ENCODE data around the gene MICU1.

MICU1 gene

DNA sequence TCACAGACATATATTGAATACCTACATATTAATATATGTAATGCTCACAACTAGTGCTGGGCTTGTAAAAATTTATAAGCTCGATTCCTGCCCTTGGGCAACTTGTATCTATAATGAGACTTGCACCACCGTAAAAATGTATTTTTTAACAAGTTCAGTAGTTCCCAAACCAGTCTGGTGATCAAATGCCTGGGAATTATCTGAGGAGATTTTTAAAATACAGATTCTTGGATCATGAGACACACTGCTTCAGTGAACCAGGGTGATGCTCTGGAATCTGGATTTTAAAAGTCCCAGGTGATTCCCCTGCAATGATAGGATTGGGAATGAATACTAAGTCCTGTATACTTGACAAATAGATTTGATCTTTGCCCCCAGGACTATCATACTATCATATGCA, 4.3 kb upstream of the MICU1 start:
- no peak for DNase-seq

DNA sequence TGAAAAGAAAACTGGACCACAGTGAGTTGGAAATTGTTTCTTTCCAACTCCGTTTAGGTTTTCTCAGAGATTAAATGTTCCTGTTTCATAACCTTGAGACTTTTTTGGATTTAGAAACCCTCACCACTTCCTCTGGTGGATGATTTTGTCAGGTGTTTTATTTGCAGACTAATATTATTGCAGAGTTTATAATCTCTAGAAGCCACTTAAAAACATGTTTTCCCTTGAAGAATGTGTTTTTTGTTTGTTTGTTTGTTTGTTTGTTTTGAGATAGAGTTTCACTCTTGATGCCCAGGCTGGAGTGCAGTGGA, 520 bp upstream of the MICU1 start:
- no peak for DNase-seq

DNA sequence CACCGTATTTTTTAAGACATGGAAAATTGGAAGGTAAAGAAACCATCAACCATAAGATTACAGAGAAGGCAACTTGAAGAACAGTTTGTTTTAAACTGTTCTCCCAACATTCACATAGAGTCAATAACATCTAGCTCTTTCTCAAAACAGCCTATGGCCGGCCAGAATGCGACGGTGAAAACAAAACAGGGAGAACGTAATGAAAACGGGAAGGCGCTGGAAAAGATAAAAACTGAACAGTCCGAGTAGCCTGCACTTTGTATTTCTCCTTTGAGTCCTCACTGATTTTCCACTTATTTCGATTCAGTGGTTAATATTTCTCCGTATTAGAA, 637 bp downstream of the MICU1 start:
- DNase-seq: no peak

DNA sequence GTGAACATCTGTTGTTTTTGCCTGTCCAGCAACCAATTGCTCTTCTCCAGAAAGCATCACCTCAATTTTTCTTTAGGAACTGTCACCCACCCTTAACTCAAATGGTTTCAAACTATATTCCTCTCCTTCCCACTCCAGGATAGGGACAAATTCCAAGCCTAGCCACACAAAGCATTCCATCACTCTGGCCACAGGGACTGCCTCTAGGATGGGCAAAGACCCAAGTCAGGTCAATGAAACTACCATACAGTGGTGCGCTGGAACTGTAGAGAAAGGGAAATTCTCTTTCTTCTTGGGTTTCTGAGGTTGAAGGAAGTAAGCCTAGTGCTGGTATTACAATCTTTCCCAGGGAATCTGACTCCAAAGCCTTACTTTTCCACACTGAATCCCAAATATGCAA, 3.6 kb downstream of the MICU1 start:
- no peak for DNase-seq

DNA sequence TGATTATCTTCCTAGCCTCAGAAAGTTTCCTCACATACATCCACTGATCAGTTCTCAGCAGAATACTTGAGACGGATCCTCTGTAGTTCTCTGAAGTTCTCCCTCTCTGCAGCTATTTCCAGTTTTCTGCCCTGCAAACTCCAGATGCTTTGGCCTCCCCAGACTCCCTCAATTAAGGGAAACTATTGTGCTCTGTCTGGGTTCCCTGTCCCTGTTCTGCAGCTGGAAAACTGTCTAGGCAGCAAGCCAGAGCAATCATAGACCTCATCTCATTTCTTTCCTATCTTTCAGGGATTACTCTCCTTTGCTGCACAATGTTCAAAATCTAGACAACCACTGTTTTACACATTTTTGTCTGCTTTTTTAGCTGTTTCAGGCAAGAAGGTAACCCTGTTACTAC, 9.2 kb downstream of the MICU1 start:
- no peak for DNase-seq

DNA sequence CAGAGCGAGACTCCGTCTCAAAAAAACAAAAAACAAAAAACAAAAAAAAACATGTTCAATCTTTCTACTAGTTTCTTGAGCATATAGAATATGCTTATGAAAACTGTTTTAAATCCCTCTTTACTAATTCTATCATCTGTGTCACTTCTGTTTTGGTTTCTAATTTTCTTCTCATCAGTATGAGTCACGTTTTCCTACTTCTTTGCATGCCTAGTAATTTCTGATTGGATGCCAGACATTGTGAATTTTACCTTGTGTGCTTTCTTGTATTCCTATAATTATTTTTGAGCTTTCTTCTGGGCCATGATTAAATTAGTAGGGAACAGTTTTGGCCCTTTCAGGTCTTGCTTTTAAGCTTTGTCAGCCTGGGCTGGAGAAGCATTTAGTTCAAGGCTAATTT, 9.9 kb downstream of the MICU1 start:
- no peak for DNase-seq

DNA sequence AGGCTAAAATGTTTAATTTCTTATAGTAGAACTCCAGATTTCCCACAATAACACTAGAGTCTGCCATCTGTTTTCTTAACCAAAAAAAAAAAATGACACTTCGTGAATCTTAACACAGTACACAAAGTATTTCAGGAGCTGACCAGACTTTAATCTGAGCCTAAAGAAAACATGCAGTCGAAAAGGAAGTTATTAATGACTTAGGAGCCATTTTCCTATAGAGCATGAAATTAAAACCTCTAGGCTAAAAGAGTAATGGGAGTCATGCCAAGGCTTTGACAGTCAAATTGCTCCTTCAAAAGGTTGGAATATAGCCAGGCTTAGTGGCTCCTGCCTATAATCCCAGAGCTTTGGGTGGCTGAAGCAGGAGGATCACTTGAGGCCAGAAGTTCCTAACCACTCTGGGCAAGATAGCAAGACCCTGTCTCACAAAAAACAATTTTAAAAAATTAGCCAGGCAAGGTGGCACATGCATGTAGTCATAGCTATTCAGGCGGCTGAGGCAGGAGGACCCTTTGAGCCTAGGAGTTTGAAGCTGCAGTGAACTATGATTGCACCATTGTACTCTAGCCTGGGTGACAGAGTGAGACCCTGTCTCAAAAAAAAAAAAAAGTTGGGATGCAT, 13.6 kb downstream of the MICU1 start:
- no peak for DNase-seq

DNA sequence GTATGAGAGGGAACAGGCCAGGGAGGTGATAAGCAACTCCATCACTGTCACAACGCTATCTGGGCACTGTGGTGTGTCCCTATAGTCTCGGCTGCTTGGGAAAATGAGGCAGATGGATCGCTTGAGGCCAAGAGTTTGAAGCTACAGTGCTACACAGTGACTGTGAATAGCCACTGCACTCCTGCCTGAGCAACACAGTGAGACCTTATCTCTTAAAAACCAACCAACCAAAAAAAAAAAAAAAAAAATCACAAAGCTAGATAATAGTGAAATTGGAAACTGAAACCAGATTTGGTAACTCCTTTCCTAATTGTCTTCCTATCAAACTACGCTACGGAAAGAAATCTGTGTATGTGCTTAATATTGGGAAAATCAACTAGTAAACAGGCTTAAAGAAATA, 14.1 kb downstream of the MICU1 start:
- no peak for DNase-seq

DNA sequence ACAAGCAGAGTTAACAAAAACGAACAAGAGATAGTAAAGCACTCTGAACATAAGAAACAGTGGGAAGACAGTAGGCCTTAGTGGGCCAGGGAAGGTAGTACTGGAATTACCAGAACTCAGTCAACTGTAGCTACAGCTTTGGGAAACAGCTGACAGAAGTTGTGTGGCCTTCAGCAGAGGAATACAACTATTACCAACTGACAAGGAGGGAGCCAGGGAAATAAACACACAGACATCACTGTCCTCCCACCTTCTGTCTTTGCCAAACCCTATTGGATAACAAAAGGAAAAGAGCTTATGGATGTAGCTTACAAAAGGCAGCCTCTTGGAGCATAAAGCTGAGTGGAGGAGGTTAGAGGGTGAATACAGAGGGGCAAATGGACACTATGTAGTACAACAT, 15.4 kb downstream of the MICU1 start:
- DNase-seq: no peak

DNA sequence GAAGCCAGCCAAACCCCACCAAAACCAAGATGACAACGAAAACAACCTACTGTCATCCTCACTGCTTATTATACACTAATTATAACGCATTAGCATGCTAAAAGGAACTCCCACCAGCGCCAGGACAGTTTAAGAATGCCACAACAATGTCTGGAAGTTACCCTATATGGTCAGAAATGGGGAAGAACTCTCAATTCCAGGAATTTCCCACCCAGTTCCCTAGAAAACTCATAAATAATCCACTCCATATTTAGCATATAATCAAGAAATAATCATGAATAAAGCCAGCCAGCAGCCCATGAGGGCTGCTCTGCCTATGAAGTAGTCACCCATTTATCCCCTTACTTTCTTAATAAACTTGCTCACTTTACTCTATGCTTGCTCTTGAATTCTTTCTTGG, 20.8 kb downstream of the MICU1 start:
- DNase-seq: no peak

DNA sequence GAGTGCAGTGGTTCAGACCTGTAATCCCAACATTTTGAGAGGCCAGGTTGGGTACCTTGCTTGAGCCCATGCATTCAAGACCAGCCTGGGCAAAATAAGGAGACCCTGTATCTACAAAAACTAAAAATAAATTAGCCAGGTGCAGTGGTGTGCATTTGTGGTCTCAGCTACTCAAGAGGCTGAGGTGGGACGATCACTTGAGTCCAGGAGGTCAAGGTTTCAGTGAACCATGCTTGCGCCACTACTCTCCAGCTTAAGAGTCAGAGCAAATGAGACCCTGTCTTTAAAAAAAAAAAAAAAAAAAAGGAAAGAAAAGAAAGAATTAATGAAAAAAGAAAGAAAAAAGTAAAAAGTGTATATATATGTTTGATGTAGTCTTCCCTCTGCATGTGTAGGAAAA, 24.7 kb downstream of the MICU1 start:
- DNase-seq: no peak

DNA sequence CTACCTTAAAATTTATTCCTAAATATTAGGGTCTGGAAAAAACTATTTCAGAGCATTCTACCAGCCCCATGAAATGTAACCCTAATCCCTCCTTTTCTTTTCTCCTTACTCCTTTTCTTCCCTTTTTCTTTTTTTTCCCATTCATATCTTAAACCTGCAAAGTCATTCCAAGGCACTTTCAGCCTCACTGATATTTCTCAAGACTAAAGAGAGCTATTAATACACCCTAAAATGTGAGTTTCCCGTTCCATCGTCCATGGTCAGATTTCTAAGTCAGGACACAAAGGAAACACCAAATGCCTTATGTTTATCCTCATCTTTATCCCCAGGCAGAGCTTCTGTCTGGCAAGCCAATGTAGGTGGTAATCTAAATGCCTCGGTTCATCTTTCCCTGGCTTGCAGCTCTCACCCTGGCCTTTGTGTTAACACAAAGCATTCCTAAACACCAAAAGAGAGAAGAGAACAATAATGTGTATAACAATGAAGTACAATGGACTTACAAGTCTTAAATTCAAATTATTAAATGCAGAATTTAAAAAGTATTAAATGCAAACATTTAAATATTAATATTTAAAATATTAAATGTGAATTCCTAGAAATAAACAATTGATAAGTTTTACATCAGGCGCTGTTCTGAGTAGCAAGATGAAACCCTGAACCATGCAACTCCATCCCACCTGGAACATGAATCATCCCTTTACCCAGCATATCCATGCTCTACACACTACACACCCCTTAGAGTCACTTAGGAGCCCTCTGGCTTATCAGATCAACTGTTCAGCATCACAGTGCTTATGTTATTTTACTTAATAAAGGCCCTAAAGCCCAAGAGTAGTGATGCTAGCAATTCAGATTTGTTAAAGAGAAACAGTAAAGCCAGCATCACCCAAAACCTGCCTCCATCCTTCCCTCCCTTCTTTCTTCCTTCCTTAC, 26.8 kb downstream of the MICU1 start:
- DNase-seq: no peak

DNA sequence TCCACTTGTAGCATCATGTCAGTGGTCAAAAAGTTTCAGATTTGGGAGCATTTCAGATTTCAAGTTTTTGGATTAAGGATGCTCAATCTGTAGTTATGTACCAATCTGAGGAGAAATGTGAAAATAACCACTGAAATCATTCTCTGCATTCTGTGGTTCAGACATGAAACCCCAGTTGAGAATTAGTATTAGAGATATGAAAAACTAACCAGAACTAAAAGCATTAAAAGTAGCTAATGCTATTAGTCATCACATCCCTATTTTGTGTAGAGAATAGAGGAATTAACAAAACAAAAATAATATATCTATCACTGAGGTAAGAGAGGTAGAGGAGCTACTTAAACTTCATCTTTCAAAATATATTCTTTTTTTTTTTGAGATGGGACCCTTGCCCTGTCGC, 28.0 kb downstream of the MICU1 start:
- DNase-seq: no peak

DNA sequence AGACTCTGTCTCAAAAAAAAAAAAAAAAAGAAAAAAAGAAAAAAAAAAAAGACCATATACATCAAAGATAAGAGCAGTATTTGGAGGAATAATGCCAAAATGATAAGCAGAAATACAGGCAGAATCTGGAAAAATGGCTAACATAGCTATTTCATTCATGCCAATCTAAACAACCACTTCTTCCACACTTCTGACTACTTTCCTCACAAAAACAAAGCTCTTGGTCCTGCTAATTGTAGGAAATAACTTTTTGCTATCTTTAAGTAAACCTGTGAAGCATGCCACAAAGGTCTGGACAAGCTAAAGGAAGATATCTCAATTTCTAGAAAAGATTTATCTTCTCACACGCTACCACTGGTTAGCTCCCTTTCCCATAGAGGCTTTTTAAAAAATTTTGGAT, 30.4 kb downstream of the MICU1 start:
- no peak for DNase-seq

DNA sequence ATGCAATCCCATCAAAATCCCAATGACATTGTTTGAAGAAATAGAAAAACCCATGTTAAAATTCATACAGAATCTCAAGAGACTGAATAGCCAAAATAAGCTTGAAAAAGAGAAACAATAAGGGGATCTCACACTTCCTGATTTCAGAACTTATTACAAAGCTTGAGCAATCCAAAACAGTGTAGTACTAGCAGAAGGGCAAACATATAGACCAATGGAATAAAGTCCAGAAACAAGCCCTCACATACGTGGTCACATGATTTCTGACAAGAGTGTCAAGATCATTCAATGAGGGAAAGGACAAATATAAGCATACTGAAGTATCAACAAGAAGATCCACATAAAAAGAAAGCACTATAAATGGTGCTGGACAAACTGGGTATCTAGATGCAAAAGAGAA, 31.9 kb downstream of the MICU1 start:
- DNase-seq: no peak

DNA sequence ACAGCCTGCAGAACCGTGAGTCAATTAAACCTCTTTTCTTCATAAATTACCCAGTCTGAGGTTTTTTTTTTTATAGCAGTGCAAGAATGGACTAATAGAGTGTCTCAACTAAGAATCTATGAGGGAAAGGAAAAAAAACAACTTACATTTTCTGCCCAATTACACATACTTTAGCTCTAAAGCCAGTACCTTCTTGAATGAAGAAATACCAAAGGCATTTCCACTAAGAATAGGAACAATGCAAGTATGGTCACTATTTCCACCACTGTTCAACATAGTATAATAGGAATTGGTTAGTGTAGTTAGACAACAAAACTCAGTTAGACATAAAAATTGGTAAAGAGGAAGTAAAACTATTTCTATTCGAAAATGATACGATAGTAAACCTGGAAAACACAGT, 37.6 kb downstream of the MICU1 start:
- DNase-seq: no peak

DNA sequence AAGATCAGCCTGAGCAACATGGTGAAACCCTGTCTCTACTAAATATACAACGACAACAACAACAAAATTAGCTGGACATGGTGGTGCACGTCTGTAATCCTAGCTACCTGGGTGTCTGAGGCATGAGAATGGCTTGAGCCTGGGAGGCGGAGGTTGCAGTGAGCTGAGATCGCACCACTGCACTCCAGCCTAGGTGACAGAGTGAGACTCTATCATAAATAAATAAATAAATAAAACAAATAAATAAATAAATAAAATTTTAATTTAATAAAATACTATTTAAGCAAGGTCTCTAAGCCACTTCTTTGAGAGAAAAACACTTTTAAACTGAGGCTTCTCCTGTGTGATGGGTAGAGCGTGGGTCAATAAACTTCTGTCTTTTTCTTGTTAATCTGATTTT, 38.3 kb downstream of the MICU1 start:
- DNase-seq: no peak

DNA sequence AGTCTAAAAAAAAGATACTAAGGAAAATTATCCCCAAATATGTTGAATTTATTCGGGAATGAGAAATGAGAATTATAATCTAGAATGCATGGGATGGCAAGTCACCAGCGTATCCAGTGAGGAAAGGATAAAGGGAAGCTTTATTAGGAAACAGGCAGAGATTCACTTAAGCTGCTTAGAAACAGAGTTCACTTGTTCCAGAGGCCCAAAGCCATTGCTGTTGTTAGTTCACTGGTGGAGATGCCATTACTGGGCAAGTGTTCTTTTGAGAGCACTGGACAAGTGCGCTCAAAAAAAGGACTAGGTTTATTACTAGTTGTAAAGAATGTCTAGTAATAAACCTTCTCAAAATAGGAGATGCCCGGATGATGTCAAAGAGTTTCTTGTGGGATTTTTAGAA, 51.2 kb downstream of the MICU1 start:
- no peak for DNase-seq

DNA sequence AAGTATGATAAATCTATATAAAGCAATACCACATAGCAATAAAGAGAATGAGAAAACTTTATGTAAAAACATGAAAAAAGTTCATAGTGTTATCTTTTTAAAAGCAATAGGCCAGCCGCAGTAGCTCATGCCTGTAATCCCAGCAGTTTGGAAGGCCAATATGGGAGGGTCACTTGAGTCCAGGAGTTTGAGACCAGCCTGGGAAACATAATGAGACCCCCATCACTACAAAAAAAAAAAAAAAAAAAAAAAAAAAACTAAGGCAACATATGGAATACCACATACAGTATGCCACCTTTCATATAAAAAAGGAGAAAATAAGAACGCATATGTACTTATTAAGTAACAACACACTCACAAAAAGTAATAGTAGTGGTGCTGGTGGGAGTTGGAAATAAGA, 52.8 kb downstream of the MICU1 start:
- DNase-seq: no peak

DNA sequence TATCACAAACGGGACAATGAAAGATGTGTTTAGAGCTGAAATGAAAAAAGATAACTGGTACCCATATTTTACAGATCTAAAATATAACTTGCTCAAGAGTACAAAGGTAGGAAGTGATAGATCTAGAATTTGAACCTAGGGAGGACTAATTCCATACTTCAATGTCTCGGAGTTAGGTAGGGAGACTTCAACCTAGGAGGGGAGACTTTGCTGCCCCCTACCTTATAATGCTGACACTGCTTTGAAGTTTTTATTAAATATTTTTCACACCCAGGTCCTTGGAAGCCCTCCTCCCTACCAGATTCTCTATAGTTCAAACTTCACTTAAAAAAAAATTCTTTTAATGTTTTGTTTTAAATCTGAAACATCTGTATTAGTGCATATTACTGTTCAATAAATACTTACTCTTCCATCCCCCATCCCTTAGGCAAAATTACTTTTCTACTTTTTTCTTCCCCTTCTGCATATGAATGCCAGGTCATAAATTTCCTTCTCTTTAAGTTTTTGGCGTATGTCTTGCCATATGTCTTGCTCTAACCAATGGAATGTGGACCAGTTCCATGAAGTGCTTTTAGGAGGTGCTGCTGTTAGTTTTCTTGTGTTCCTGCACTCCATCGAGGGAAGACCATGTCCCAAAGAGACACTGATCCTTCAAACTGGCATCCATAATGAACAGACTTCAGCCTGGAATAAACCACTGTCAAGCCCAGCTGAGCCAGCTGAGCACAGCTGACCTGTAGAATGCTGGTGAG, 57.8 kb downstream of the MICU1 start:
- DNase-seq: no peak

DNA sequence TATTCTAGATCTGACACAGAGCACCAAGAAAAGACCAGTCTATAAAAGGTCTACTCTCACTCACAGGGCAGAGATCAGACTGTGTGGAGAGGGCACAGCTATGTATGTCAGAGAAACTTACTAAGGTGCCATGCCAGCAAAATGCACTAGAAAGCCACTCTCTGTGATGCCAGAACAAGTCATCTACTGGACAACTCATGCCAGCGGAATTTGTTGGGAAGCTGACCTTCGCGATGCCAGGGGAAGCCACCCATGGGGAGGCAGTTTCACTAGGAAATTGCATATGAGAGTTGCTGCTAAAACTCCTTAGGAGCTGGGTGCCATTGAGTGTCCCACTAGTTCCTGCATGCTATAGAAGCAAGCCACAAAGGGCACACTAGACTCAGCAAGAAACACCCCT, 58.5 kb downstream of the MICU1 start:
- DNase-seq: no peak

DNA sequence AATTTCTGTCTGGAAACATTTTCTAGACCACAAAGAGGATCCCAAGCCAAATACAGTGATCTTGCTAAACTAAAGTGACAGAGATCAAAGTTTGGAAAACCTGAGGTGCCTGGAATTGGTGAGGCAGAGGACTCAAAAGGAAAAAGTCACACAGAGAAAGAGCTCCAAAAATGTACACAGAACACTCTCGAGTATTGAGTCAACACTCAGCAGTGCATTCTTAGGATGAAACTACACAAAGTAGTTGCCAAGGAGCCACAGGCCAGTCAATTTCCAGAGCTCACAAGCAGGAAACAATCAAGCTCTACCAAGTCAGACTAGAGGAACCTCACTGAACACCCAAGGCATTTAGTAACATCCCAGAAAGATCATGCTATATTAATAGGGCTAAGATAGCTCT, 61.3 kb downstream of the MICU1 start:
- DNase-seq: no peak

DNA sequence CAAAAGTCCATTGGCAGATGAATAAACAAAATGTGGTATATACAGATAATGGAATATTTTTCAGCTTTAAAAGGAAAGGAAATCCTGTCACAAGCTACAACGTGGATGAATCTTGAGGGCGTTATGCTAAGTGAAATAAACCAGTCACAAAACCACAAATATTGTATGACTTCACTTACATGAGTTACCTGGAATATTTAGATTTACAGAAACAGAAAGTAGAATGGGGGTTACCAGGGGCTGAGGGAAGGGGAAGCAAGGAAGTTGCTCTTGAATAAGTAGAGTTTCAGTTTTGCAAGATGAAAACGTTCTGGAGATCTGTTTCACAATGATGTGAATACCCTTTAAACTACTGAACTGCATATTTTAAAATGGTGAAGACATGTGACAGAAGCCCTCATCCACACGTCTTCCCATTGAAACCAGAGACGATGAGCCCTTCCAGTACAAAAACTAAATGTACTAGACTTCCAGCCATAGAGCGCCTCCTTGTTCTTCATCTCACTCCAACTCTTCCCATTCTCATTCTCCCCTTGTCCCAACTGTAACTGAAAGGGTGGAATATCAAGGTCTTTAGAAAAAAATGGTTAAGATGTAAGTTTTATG, 62.4 kb downstream of the MICU1 start:
- DNase-seq: no peak

DNA sequence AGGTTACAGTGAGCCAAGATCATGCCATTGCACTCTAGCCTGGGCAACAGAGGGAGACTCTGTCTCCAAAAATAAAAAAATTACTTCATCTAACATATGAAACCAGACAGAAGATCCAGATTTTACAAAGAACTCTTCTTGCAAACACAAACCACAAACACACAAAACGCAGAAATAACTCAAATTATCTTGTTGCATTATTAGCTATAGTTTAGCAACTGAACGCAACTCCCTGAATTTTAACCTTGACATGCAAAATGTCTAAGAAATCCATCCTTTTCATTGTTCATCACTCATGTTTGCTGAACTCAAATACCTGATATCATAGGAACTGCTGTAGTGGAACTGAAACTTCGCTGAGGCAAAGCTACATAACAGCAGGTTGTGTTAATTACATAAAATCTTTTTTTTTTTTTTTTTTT, 64.1 kb downstream of the MICU1 start:
- DNase-seq: no peak
